ENCODE results near the gene IFRD2. TPM values are rescaled to one million over a fixed set of nuclear protein-coding genes. Genes with fewer than 3 reads are reported as not detected.
"Not testable (repeated sequence)": the region's sequence is repeated elsewhere in the genome, so short reads cannot be mapped to it uniquely, and the experiment has no call there.

Gene IFRD2
- total and polyA plus RNA-seq, 2 of the 8 experiments (the other 6 are each of a cell fraction or from before 2014, with no cell fraction given): 76.7 to 88.8 TPM

DNA sequence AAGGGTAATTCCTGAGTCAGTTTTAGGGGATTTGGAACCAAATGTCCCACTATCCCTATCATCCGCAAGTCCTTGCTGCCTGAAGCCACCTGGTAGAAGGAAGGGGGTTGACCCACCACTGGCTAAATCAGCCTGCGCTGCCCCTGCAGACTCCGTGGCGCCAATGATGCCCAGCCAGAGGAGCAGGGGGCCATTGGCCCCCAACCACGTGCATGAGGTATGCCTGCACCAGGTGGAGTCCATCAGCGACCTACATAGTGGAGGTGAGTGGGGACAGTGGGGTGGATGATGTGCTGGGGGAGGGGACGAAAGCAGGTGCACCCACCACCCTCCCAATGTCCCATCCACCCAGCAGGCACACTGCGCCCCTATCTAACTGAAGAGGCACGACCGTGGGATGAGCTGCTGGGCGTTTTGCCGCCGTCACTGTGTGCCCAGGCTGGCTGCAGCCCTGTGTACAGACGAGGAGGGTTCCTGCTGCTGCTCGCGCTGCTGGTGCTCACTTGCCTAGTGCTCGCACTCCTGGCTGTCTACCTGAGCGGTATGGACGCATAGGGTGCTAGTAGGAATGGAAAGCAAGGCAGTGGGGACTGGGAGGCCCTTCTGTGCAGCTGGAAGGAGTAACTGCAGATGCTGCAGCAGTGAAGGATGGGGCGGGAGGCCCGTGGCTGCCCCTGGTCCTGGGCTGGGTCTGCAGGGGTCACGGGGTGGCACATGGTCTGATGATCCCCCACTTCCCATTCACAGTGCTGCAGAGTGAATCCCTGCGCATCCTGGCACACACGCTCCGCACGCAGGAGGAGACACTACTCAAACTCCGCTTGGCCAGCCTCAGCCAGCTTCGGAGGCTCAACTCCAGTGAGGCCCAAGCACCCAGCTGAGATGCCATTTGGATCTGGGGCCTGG is 5.7 kb downstream of the IFRD2 start (continued):
- no peak for TF ChIP-seq SIRT6 (IDR thresholded peaks at IDR 0.05; ENCODE audit: low read length)
- no peak for TF ChIP-seq CEBPB (IDR thresholded peaks at IDR 0.05; ENCODE audit: low read depth, low read length)
- TF ChIP-seq FOSL1 (IDR thresholded peaks at IDR 0.05; ENCODE audit: insufficient read depth, low read depth, low read length): no peak
- no peak for TF ChIP-seq BCL11A (IDR thresholded peaks at IDR 0.05; ENCODE audit: low read depth in 2 of 2, low read length in 2 of 2)
- no peak for TF ChIP-seq SP4 (IDR thresholded peaks at IDR 0.05; ENCODE audit: low read length)

DNA sequence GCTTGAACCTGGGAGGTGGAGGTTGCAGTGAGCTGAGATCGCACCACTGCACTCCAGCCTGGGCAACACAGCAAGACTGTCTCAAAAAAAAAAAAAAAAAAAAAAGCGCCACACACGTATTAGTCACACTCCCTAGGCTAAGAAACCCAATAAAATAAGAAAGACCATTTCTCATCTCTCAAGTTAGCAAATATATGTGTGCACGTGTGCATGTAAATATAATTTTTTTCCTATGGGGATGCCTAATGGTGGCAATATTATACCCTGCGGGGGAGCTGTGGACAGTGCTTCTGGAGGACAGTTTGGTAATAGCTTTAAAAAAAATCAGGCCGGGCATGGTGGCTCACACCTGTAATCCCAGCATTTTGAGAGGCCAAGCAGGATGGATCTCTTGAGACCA is 8.1 kb downstream of the IFRD2 start:
- H3K79me2 ChIP-seq (ENCODE audit: control insufficient read depth in 1 of 2, insufficient read depth in 2 of 2, low read length in 2 of 2); H3K27ac ChIP-seq (ENCODE audit: low read depth, low read length); H3K4me2 ChIP-seq (ENCODE audit: insufficient read depth in 1 of 2, low read depth in 2 of 2, low read length in 2 of 2); H3K23ac ChIP-seq (ENCODE audit: insufficient read length); H3K9me3 ChIP-seq (ENCODE audit: insufficient read depth in 2 of 2, low read depth in 1 of 2, low read length in 1 of 2); H3K23me2 ChIP-seq (ENCODE audit: low read depth, low read length); H3K4me1 ChIP-seq (replicated peaks in 1 of 4; ENCODE audit: control insufficient read depth in 3 of 4, insufficient read depth in 4 of 4, low read length in 3 of 4); H3K56ac ChIP-seq (replicated peaks; ENCODE audit: insufficient read length, low read depth, low read length); H2BK120ac ChIP-seq (replicated peaks; ENCODE audit: low read depth, low read length); H3K4me3 ChIP-seq (ENCODE audit: extremely low read depth in 1 of 4, insufficient read depth in 2 of 4, low read depth in 3 of 4, low read length in 4 of 4); H3K9ac ChIP-seq (replicated peaks in 1 of 4; ENCODE audit: extremely low read depth in 1 of 4, low read depth in 3 of 4, low read length in 3 of 4); H2BK20ac ChIP-seq (ENCODE audit: low read length); H3K79me1 ChIP-seq (ENCODE audit: low read depth, low read length); H3K14ac ChIP-seq (ENCODE audit: insufficient read length); H3K18ac ChIP-seq (ENCODE audit: extremely low read depth, low read length); H4K5ac ChIP-seq (ENCODE audit: insufficient read length, low read depth, low read length); H4K91ac ChIP-seq (replicated peaks; ENCODE audit: insufficient read length, low read length); H2BK12ac ChIP-seq (ENCODE audit: low read depth, low read length); DNase-seq (ENCODE audit: low read depth in 1 of 2, low spot score in 2 of 2); H2BK15ac ChIP-seq (ENCODE audit: low read length); H2AK5ac ChIP-seq (ENCODE audit: low read depth, low read length); H4K8ac ChIP-seq (ENCODE audit: extremely low read depth, insufficient read depth, low read length); H2AFZ ChIP-seq (ENCODE audit: low read length); H3K27me3 ChIP-seq (replicated peaks in 1 of 4; ENCODE audit: control insufficient read depth in 3 of 4, extremely low read depth in 1 of 4, insufficient read depth in 3 of 4, low read length in 3 of 4); FAIRE-seq; H3K4ac ChIP-seq (replicated peaks; ENCODE audit: insufficient read length, low read depth, low read length); H2BK5ac ChIP-seq (ENCODE audit: low read depth, low read length): not testable (repeated sequence)
- ChIA-PET POLR2A (ENCODE audit: partially characterized antibody) (interaction anchor here (0.6 to 1.7 kb wide), 8 partner anchors 9 to 543 kb away, joined by 3 to 9 read pairs (median 4); partner anchors contain the start of genes HYAL3 and NAA80), CTCF (ENCODE audit: partially characterized antibody) (interaction anchor here (0.6 to 53.5 kb wide), 8 partner anchors 9 to 63 kb away, joined by 3 to 2149 read pairs (median 4); partner anchors contain the start of genes GNAI2 and SLC38A3)
- Histone ChIP-seq H3K36me3 (ENCODE audit: control insufficient read depth in 2 of 4, insufficient read depth in 4 of 4, low read length in 3 of 4) (peaks cover 11 to 18% (median 13%) of the 10 kb centered on the region in 4 experiments), H4K20me1 (replicated peaks in 1 of 2; ENCODE audit: control insufficient read depth in 1 of 2, insufficient read depth in 2 of 2, low read length in 2 of 2) (peaks cover 0 to 11% of the 10 kb centered on the region in 2 experiments)
- WGBS, 2 experiments (ENCODE audit: extremely low coverage in 1 of 2, insufficient coverage in 1 of 2, insufficient read length in 1 of 2, insufficient replicate concordance in 2 of 2, low coverage in 1 of 2, low lambda C conversion rate in 2 of 2, missing lambda C conversion rate in 1 of 2): 84% methylated on average over 4 of the region's 6 CpGs; no CpG with 5 or more reads in 1 of the 2 experiments

Measured in H1 (cell line).